Vagina (tissue), 2 donors: ENCODE measurements around the gene SAMD10. TPM values are rescaled to one million over a fixed set of nuclear protein-coding genes. Genes with fewer than 3 reads are reported as not detected.

Experiments used
- DNase-seq, 2 donors: peaks; one replicate each; pipeline ENCODE4 v3.0.0-alpha.2; 2017; ENCODE audit errors: extremely low spot score in 2 of 2
- H3K27ac ChIP-seq: fragments of 200-600 bp; sonication (generic); one replicate; pipeline ENCODE4 v1.5.1; 2019
- H3K27me3 ChIP-seq: fragments of 200-600 bp; sonication (generic); one replicate; pipeline ENCODE4 v1.5.1; 2019
- H3K36me3 ChIP-seq, 2 donors: fragments of 200-600 bp; sonication (generic); one replicate each; pipeline ENCODE4 v1.5.1; 2017 to 2019
- H3K4me1 ChIP-seq: fragments of 200-600 bp; sonication (generic); one replicate; pipeline ENCODE4 v1.5.1; 2019
- H3K4me3 ChIP-seq, 2 donors: fragments of 200-600 bp; sonication (generic); 1 replicate in 1 of 2; 2 replicates in 1 of 2; pipeline ENCODE4 v1.5.1; 2016 to 2019
- H3K9me3 ChIP-seq: fragments of 200-600 bp; sonication (generic); one replicate; pipeline ENCODE4 v1.5.1; 2019
- CTCF ChIP-seq, 3 experiments: fragments of 450-650 bp in 2 of 3; fragments of 200-600 bp in 1 of 3; sonication (generic) in 1 of 3; IDR thresholded peaks; one replicate each; pipeline ENCODE4 v1.5.1; 2017 to 2019; ENCODE audit warnings: antibody characterized with exemption in 3 of 3, mild to moderate bottlenecking in 2 of 3, moderate library complexity in 2 of 3
- POLR2A ChIP-seq, 2 donors: fragments of 450-650 bp; IDR thresholded peaks; one replicate each; pipeline ENCODE4 v1.6.1; 2017; ENCODE audit warnings: antibody characterized with exemption in 2 of 2, mild to moderate bottlenecking in 2 of 2, moderate library complexity in 2 of 2
- POLR2AphosphoS5 ChIP-seq, 2 donors: sonication (generic); formaldehyde crosslinking; IDR thresholded peaks; one replicate each; pipeline ENCODE4 v1.9.0; 2017; ENCODE audit warnings: antibody characterized with exemption in 2 of 2, mild to moderate bottlenecking in 2 of 2, low read depth in 1 of 2; ENCODE audit not compliant: insufficient read depth in 1 of 2
- intact Hi-C: fragments of 100-400 bp; cut with DNase I; formaldehyde crosslinking; loops from one replicate; pipeline ENCODE4 v1.15.1; 2023
- total RNA-seq: library from RNA; depleted of rRNA; stranded (reverse); fragments of >200 nt; gene quantifications from one replicate; pipeline ENCODE4 v1.2.3, GENCODE V29; 2016

SAMD10 gene
- total RNA-seq, 1 donor from 2014 or later = 11.8 TPM

GRCh38 chr20:64006902-64007301 lies 27.5 kb upstream of the SAMD10 start:
- H3K27me3 ChIP-seq = no peaks in the 10 kb centered on the region
- H3K27ac ChIP-seq = no peak overlapping the region
- no peaks in the 10 kb centered on the region for H3K9me3 ChIP-seq
- peaks cover 18% of the 10 kb centered on the region for H3K4me1 ChIP-seq
- intact Hi-C loops = no loop called here
- TF ChIP-seq CTCF (IDR thresholded peaks at IDR 0.05) (no peak), POLR2AphosphoS5 (IDR thresholded peaks at IDR 0.05; ENCODE audit: insufficient read depth in 1 of 2, low read depth in 1 of 2) (no peak), POLR2A (IDR thresholded peaks at IDR 0.05) (no peak)
- peaks cover 4 to 69% of the 10 kb centered on the region in 2 donors for H3K36me3 ChIP-seq
- no peak for DNase-seq
- H3K4me3 ChIP-seq = no peak overlapping the region

- peaks cover 18% of the 10 kb centered on the region for H3K4me1 ChIP-seq
- no peak overlapping the region for H3K4me3 ChIP-seq
These were observed 27.0 kb upstream of the SAMD10 start for GRCh38 chr20:64006490-64006889.

GRCh38 chr20:64005394-64005793 lies 26.0 kb upstream of the SAMD10 start:
- Histone ChIP-seq H3K27me3 (no peaks in the 10 kb centered on the region), H3K36me3 (peaks cover 0 to 72% of the 10 kb centered on the region in 2 donors), H3K27ac (no peak overlapping the region), H3K4me1 (peaks cover 18% of the 10 kb centered on the region), H3K9me3 (no peaks in the 10 kb centered on the region), H3K4me3 (no peak overlapping the region)
- TF ChIP-seq POLR2AphosphoS5 (IDR thresholded peaks at IDR 0.05; ENCODE audit: insufficient read depth in 1 of 2, low read depth in 1 of 2) (no peak), POLR2A (IDR thresholded peaks at IDR 0.05) (no peak), CTCF (IDR thresholded peaks at IDR 0.05) (no peak)
- no peak for DNase-seq
- intact Hi-C loops = no loop called here

More at GRCh38 chr20:64006490-64006889, 27.0 kb upstream of the SAMD10 start:
- intact Hi-C loops = no loop called here
- no peak for DNase-seq
- Histone ChIP-seq H3K27me3 (no peaks in the 10 kb centered on the region), H3K36me3 (peaks cover 4 to 72% of the 10 kb centered on the region in 2 donors), H3K27ac (no peak overlapping the region), H3K9me3 (no peaks in the 10 kb centered on the region)
- TF ChIP-seq CTCF (IDR thresholded peaks at IDR 0.05) (no peak), POLR2AphosphoS5 (IDR thresholded peaks at IDR 0.05; ENCODE audit: insufficient read depth in 1 of 2, low read depth in 1 of 2) (no peak), POLR2A (IDR thresholded peaks at IDR 0.05) (no peak)

GRCh38 chr20:64003960-64004725 lies 24.7 kb upstream of the SAMD10 start:
- Histone ChIP-seq H3K4me1 (peaks cover 18% of the 10 kb centered on the region), H3K27me3 (no peaks in the 10 kb centered on the region), H3K4me3 (no peak overlapping the region), H3K27ac (no peak overlapping the region), H3K9me3 (no peaks in the 10 kb centered on the region), H3K36me3 (peaks cover 0 to 74% of the 10 kb centered on the region in 2 donors)
- DNase-seq = no peak
- intact Hi-C loops = no loop called here
- TF ChIP-seq POLR2A (IDR thresholded peaks at IDR 0.05) (no peak), CTCF (IDR thresholded peaks at IDR 0.05) (no peak), POLR2AphosphoS5 (IDR thresholded peaks at IDR 0.05; ENCODE audit: insufficient read depth in 1 of 2, low read depth in 1 of 2) (no peak)

GRCh38 chr20:64001607-64002011 lies 22.2 kb upstream of the SAMD10 start:
- intact Hi-C loops = no loop called here
- Histone ChIP-seq H3K36me3 (peaks cover 0 to 89% of the 10 kb centered on the region in 2 donors), H3K27ac (no peak overlapping the region), H3K4me3 (no peak overlapping the region), H3K9me3 (no peaks in the 10 kb centered on the region), H3K27me3 (no peaks in the 10 kb centered on the region), H3K4me1 (peaks cover 18% of the 10 kb centered on the region)
- DNase-seq = no peak
- TF ChIP-seq CTCF (IDR thresholded peaks at IDR 0.05) (no peak), POLR2A (IDR thresholded peaks at IDR 0.05) (no peak), POLR2AphosphoS5 (IDR thresholded peaks at IDR 0.05; ENCODE audit: insufficient read depth in 1 of 2, low read depth in 1 of 2) (no peak)
